Right atrium auricular region (tissue), 2 donors: ENCODE data around the gene CYP19A1. TPM values are rescaled to one million over a fixed set of nuclear protein-coding genes. Genes with fewer than 3 reads are reported as not detected.

Source experiments
- DNase-seq: peaks from one replicate; pipeline ENCODE4 v3.0.0-alpha.2; 2019; ENCODE audit warnings: low spot score
- H3K27ac ChIP-seq, 2 donors: fragments of 200-600 bp; sonication (generic); 1 replicate in 1 of 2; 2 replicates in 1 of 2; pipeline ENCODE4 v1.5.1; 2016 to 2019
- H3K27me3 ChIP-seq, 2 donors: fragments of 200-600 bp; sonication (generic); one replicate each; pipeline versions ENCODE4 v1.5.1 to v1.6.0; 2017 to 2019
- H3K36me3 ChIP-seq: fragments of 200-600 bp; sonication (generic); one replicate; pipeline ENCODE4 v1.5.1; 2016
- H3K4me1 ChIP-seq, 2 donors: fragments of 200-600 bp; sonication (generic); one replicate each; pipeline versions ENCODE4 v1.5.1 to v1.6.0; 2017 to 2019
- H3K4me3 ChIP-seq, 2 donors: fragments of 200-600 bp; sonication (generic); 1 replicate in 1 of 2; 2 replicates in 1 of 2; pipeline ENCODE4 v1.5.1; 2017 to 2019; ENCODE audit warnings: mild to moderate bottlenecking in 1 of 2, moderate library complexity in 1 of 2
- H3K9me3 ChIP-seq, 2 donors: fragments of 200-600 bp; sonication (generic); one replicate each; pipeline ENCODE4 v1.5.1; 2019
- CTCF ChIP-seq, 2 donors: fragments of 200-600 bp; sonication (generic); IDR thresholded peaks; one replicate each; pipeline ENCODE4 v1.5.1; 2019; ENCODE audit warnings: antibody characterized with exemption in 2 of 2
- total RNA-seq, 2 donors: library from RNA; depleted of rRNA; stranded (reverse); fragments of >200 nt; gene quantifications; one replicate each; pipeline ENCODE4 v1.1.0, GENCODE V29; 2016

Gene CYP19A1
- total RNA-seq, 2 donors from 2014 or later, result 2.4 TPM; not detected in 1

GRCh38 chr15:51321316-51321715, 17.1 kb downstream of the CYP19A1 start:
- no peaks in the 10 kb centered on the region for H3K27me3 ChIP-seq
- no peak overlapping the region for H3K27ac ChIP-seq
- H3K4me3 ChIP-seq, result no peak overlapping the region
- H3K36me3 ChIP-seq, result no peaks in the 10 kb centered on the region
- peaks cover 0 to 11% of the 10 kb centered on the region in 2 donors for H3K4me1 ChIP-seq
- H3K9me3 ChIP-seq, result no peaks in the 10 kb centered on the region
- TF ChIP-seq CTCF (IDR thresholded peaks at IDR 0.05), result no peak
- no peak for DNase-seq

DNA sequence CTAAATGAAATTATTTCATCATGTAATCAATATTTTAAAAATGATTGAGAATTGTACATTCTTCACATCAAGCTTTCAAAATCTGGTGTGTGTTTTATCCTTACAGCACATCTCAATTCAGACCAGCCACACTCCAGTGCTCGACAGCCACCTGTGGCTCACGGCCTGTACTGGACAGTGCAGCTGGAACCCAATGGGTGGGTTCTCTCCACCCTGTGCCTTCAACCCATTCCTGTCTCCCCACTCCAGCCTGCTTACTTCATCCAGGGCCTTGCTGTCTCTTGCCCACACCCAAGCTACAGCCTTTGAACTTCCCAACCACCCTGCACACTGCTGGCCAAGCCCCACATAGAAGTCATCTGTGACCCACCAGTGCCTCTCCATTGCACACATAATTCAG, 17.6 kb downstream of the CYP19A1 start:
- DNase-seq, result no peak
- Histone ChIP-seq H3K4me1 (peaks cover 0 to 11% of the 10 kb centered on the region in 2 donors), H3K27me3 (no peaks in the 10 kb centered on the region), H3K27ac (no peak overlapping the region), H3K9me3 (no peaks in the 10 kb centered on the region), H3K36me3 (no peaks in the 10 kb centered on the region), H3K4me3 (no peak overlapping the region)
- no peak for TF ChIP-seq CTCF (IDR thresholded peaks at IDR 0.05)

DNA sequence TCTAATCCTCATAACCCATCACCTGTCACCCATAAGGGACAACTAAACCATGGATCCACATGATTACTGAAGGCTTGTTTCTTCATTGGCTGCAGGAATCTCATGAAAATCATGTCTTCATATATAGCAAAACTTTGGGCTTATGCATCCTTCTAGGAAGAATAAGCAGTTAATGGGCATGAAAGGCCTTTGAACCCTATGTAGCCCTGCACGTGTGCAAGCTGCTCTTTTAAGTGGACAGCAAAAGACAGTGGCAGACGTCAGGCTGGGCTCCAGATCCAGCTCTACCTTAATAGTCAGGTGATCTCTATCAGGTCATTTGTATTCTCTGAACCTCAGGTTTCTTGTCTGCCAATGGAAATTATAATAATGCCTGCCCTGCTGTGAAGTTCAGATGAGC, 18.9 kb downstream of the CYP19A1 start:
- Histone ChIP-seq H3K9me3 (no peaks in the 10 kb centered on the region), H3K27me3 (no peaks in the 10 kb centered on the region), H3K27ac (no peak overlapping the region), H3K4me3 (no peak overlapping the region), H3K36me3 (no peaks in the 10 kb centered on the region), H3K4me1 (peaks cover 0 to 11% of the 10 kb centered on the region in 2 donors)
- TF ChIP-seq CTCF (IDR thresholded peaks at IDR 0.05), result no peak
- no peak for DNase-seq

GRCh38 chr15:51318382-51319150, 19.8 kb downstream of the CYP19A1 start:
- DNase-seq, result no peak
- no peaks in the 10 kb centered on the region for H3K27me3 ChIP-seq
- H3K4me3 ChIP-seq, result no peak overlapping the region
- no peaks in the 10 kb centered on the region for H3K36me3 ChIP-seq
- no peaks in the 10 kb centered on the region for H3K9me3 ChIP-seq
- no peak for TF ChIP-seq CTCF (IDR thresholded peaks at IDR 0.05)
- H3K4me1 ChIP-seq, result peaks cover 0 to 11% of the 10 kb centered on the region in 2 donors
- no peak overlapping the region for H3K27ac ChIP-seq

DNA sequence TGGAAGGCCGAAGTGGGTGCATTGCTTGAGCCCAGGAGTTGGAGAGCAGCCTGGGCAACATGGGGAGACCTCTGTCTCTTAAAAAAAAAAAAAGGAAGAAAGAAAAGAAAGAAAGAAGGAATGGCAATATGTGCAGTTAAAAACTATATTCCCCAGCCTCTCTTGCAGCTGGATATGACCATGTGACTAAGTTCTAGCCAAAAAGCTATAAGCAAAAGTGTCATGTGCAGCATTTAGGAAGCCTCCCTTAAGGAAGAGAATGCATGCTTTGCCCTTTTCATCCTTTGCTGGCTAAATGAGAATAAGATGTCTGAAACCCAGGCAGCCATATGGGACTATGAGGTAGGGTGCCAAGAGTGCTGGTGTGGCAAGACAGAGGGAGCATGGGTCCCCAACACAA, 21.8 kb downstream of the CYP19A1 start:
- no peak for TF ChIP-seq CTCF (IDR thresholded peaks at IDR 0.05)
- H3K4me3 ChIP-seq, result no peak overlapping the region

GRCh38 chr15:51315726-51316125, 22.7 kb downstream of the CYP19A1 start:
- H3K9me3 ChIP-seq, result no peaks in the 10 kb centered on the region
- no peaks in the 10 kb centered on the region for H3K36me3 ChIP-seq
- peaks cover 0 to 1% of the 10 kb centered on the region in 2 donors for H3K4me1 ChIP-seq
- no peak for DNase-seq
- no peaks in the 10 kb centered on the region for H3K27me3 ChIP-seq
- no peak for TF ChIP-seq CTCF (IDR thresholded peaks at IDR 0.05)
- H3K27ac ChIP-seq, result no peak overlapping the region
- no peak overlapping the region for H3K4me3 ChIP-seq

More for the DNA sequence above, 21.8 kb downstream of the CYP19A1 start:
- no peaks in the 10 kb centered on the region for H3K27me3 ChIP-seq
- H3K9me3 ChIP-seq, result no peaks in the 10 kb centered on the region
- no peak for DNase-seq
- H3K4me1 ChIP-seq, result no peaks in the 10 kb centered on the region
- H3K27ac ChIP-seq, result no peak overlapping the region
- no peaks in the 10 kb centered on the region for H3K36me3 ChIP-seq
